Neural progenitor cell (in vitro differentiated cells): Measurements from ENCODE around the gene HMCES. TPM values are rescaled to one million over a fixed set of nuclear protein-coding genes. Genes with fewer than 3 reads are reported as not detected.
A peak's percentile ranks its signal among the peaks of the same experiment; 100 is the strongest.

Source experiments
- DNase-seq: peaks from one replicate; pipeline ENCODE4 v3.0.0-alpha.2; 2016; ENCODE audit warnings: low spot score
- H2AFZ ChIP-seq: fragments of 200-600 bp; sonication (generic); replicated peaks from 2 replicates; pipeline ENCODE4 v1.6.1; 2016; ENCODE audit warnings: antibody characterized with exemption
- H3F3A ChIP-seq: fragments of 200-600 bp; sonication (generic); 2 replicates; pipeline ENCODE4 v1.6.1; 2016; ENCODE audit warnings: antibody characterized with exemption, low read depth
- H3K27ac ChIP-seq: fragments of 200-600 bp; sonication (generic); 2 replicates; pipeline ENCODE4 v1.5.1; 2016; ENCODE audit warnings: mild to moderate bottlenecking
- H3K27me3 ChIP-seq: fragments of 200-600 bp; sonication (generic); 2 replicates; pipeline ENCODE4 v1.6.1; 2016; ENCODE audit warnings: mild to moderate bottlenecking, moderate library complexity
- H3K36me3 ChIP-seq: fragments of 200-600 bp; sonication (generic); 2 replicates; pipeline ENCODE4 v1.5.1; 2016
- H3K4me1 ChIP-seq: fragments of 200-600 bp; sonication (generic); 2 replicates; pipeline ENCODE4 v1.6.1; 2016; ENCODE audit warnings: mixed run types
- H3K4me2 ChIP-seq: fragments of 200-600 bp; sonication (generic); 2 replicates; pipeline ENCODE4 v1.6.1; 2016
- H3K4me3 ChIP-seq: fragments of 200-600 bp; sonication (generic); 2 replicates; pipeline ENCODE4 v1.5.1; 2016
- H3K79me2 ChIP-seq: fragments of 200-600 bp; sonication (generic); 2 replicates; pipeline ENCODE4 v1.6.1; 2016; ENCODE audit warnings: low read depth
- H3K9ac ChIP-seq: fragments of 200-600 bp; sonication (generic); 2 replicates; pipeline ENCODE4 v1.6.1; 2016
- H3K9me3 ChIP-seq: fragments of 200-600 bp; sonication (generic); 2 replicates; pipeline ENCODE4 v1.5.1; 2016; ENCODE audit warnings: low read depth
- H4K20me1 ChIP-seq: fragments of 200-600 bp; sonication (generic); 2 replicates; pipeline ENCODE4 v1.6.1; 2016; ENCODE audit warnings: low read depth
- H3K27ac Mint-ChIP-seq: 3 replicates; pipeline ENCODE4 v1.8.0; 2021; ENCODE audit warnings: mixed read lengths
- H3K27me3 Mint-ChIP-seq: 2 replicates; pipeline ENCODE4 v1.8.0; 2022; ENCODE audit warnings: low read depth, mild to moderate bottlenecking, inconsistent platforms, moderate library complexity, mixed read lengths; ENCODE audit not compliant: insufficient read depth
- H3K36me3 Mint-ChIP-seq: 3 replicates; pipeline ENCODE4 v1.8.0; 2021; ENCODE audit warnings: mixed read lengths
- H3K4me1 Mint-ChIP-seq: 3 replicates; pipeline ENCODE4 v1.8.0; 2021; ENCODE audit warnings: mixed read lengths
- H3K4me3 Mint-ChIP-seq: 3 replicates; pipeline ENCODE4 v1.8.0; 2021; ENCODE audit warnings: mild to moderate bottlenecking, moderate library complexity, mixed read lengths
- H3K9me3 Mint-ChIP-seq: 3 replicates; pipeline ENCODE4 v1.8.0; 2020; ENCODE audit warnings: mixed read lengths
- CTCF ChIP-seq: fragments of 200-600 bp; sonication (generic); IDR thresholded peaks from 2 replicates; pipeline ENCODE4 v1.5.1; 2017; ENCODE audit warnings: antibody characterized with exemption, mild to moderate bottlenecking
- EZH2 ChIP-seq: fragments of 200-600 bp; sonication (generic); IDR thresholded peaks from 2 replicates; pipeline ENCODE4 v1.6.1; 2017; ENCODE audit warnings: antibody characterized with exemption, mild to moderate bottlenecking, moderate library complexity
- EZH2phosphoT487 ChIP-seq: fragments of 200-600 bp; sonication (generic); IDR thresholded peaks from 2 replicates; pipeline ENCODE4 v1.6.1; 2017; ENCODE audit warnings: antibody characterized with exemption
- microRNA-seq: library from miRNA; unstranded; fragments of <30 nt; microRNA quantifications from one replicate; pipeline ENCODE4, GENCODE V29; 2016
- small RNA-seq: library from RNA; depleted of rRNA; stranded (forward); fragments of <200 nt; gene quantifications from one replicate; pipeline ENCODE3, GENCODE V24; 2015
- total RNA-seq: library from RNA; depleted of rRNA; stranded (reverse); fragments of >200 nt; gene quantifications from 2 replicates; pipeline ENCODE4 v1.2.3, GENCODE V29; 2015; ENCODE audit warnings: low replicate concordance

Gene HMCES
- total RNA-seq, 1 donor from 2014 or later: 25.1 TPM

- no peak overlapping the region for H3K27ac Mint-ChIP-seq
- H2AFZ ChIP-seq: no peak overlapping the region
- no peaks in the 10 kb centered on the region for H3K79me2 ChIP-seq
- peaks cover 7% of the 10 kb centered on the region for H3K4me1 Mint-ChIP-seq
- H3K27ac ChIP-seq: no peak overlapping the region
- H3K4me2 ChIP-seq: no peak overlapping the region
- no peaks in the 10 kb centered on the region for H4K20me1 ChIP-seq
- H3K27me3 ChIP-seq: no peaks in the 10 kb centered on the region
- no peaks in the 10 kb centered on the region for H3K36me3 ChIP-seq
- no peaks in the 10 kb centered on the region for H3K9me3 Mint-ChIP-seq
- H3K9me3 ChIP-seq: no peaks in the 10 kb centered on the region
- no peaks in the 10 kb centered on the region for H3K36me3 Mint-ChIP-seq
- H3F3A ChIP-seq: no peaks in the 10 kb centered on the region
- no peak overlapping the region for H3K9ac ChIP-seq
- H3K4me3 Mint-ChIP-seq: no peak overlapping the region
- H3K4me3 ChIP-seq: no peak overlapping the region
- H3K27me3 Mint-ChIP-seq: peaks cover 6% of the 10 kb centered on the region
- peak; percentile 41 for TF ChIP-seq CTCF
- no peak for TF ChIP-seq EZH2
- no peak for TF ChIP-seq EZH2phosphoT487
- DNase-seq: no peak
- H3K4me1 ChIP-seq: no peaks in the 10 kb centered on the region
These were observed 73.4 kb downstream of the HMCES start for GRCh38 chr3:129352045-129352444.

- Mint-ChIP-seq H3K36me3 (no peaks in the 10 kb centered on the region), H3K27ac (peak overlapping the region; percentile 74), H3K27me3 (peaks cover 11% of the 10 kb centered on the region), H3K4me3 (no peak overlapping the region), H3K9me3 (no peaks in the 10 kb centered on the region), H3K4me1 (peaks cover 2% of the 10 kb centered on the region)
- Histone ChIP-seq H2AFZ (no peak overlapping the region), H3K4me1 (no peaks in the 10 kb centered on the region), H3K4me2 (no peak overlapping the region), H3K36me3 (no peaks in the 10 kb centered on the region), H3K27ac (no peak overlapping the region), H4K20me1 (no peaks in the 10 kb centered on the region), H3K4me3 (no peak overlapping the region), H3K27me3 (no peaks in the 10 kb centered on the region), H3K9ac (no peak overlapping the region), H3K79me2 (no peaks in the 10 kb centered on the region), H3K9me3 (no peaks in the 10 kb centered on the region), H3F3A (no peaks in the 10 kb centered on the region)
- TF ChIP-seq EZH2 (no peak), CTCF (no peak), EZH2phosphoT487 (no peak)
- no peak for DNase-seq
These were observed 74.2 kb downstream of the HMCES start for GRCh38 chr3:129352650-129353588.

GRCh38 chr3:129353589-129353941 lies 74.9 kb downstream of the HMCES start:
- Histone ChIP-seq H3K27ac (no peak overlapping the region), H3F3A (no peaks in the 10 kb centered on the region), H3K9ac (no peak overlapping the region), H2AFZ (no peak overlapping the region), H3K4me2 (no peak overlapping the region), H3K27me3 (no peaks in the 10 kb centered on the region), H4K20me1 (no peaks in the 10 kb centered on the region), H3K36me3 (no peaks in the 10 kb centered on the region), H3K9me3 (no peaks in the 10 kb centered on the region), H3K4me3 (no peak overlapping the region), H3K4me1 (no peaks in the 10 kb centered on the region), H3K79me2 (no peaks in the 10 kb centered on the region)
- H3K36me3 Mint-ChIP-seq: no peaks in the 10 kb centered on the region
- H3K4me3 Mint-ChIP-seq: no peak overlapping the region
- no peak overlapping the region for H3K27ac Mint-ChIP-seq
- DNase-seq: no peak
- TF ChIP-seq EZH2phosphoT487 (no peak), EZH2 (no peak), CTCF (no peak)
- peaks cover 2% of the 10 kb centered on the region for H3K4me1 Mint-ChIP-seq
- H3K27me3 Mint-ChIP-seq: peaks cover 9% of the 10 kb centered on the region
- no peaks in the 10 kb centered on the region for H3K9me3 Mint-ChIP-seq

Small RNAs within 50 kb of the gene (microRNA-seq; reads per million reads assigned to microRNA genes)
- not detected for gene MIR6826

Small RNAs within 50 kb of the gene (small RNA-seq; reads per million reads assigned to genes)
- gene MIR6826: not detected

Other genes starting within 250 kb of the HMCES start
- not detected in 2 replicates for gene GP9, start 218.1 kb upstream of the HMCES start, total RNA-seq
- gene RAB43, start 157.1 kb upstream of the HMCES start, total RNA-seq: 0.36 and 9.0 TPM in 2 replicates
- 22.5 and 31.9 TPM in 2 replicates for gene ISY1, start 117.8 kb upstream of the HMCES start, total RNA-seq
- gene CNBP, start 95.0 kb upstream of the HMCES start, total RNA-seq: 424 and 495 TPM in 2 replicates
- 65.4 and 79.3 TPM in 2 replicates for gene COPG1, start 29.3 kb upstream of the HMCES start, total RNA-seq
- 0.13 and 0.22 TPM in 2 replicates for gene EFCAB12, start 149.8 kb downstream of the HMCES start, total RNA-seq
- gene MBD4, start 161.1 kb downstream of the HMCES start, total RNA-seq: 35.0 and 46.3 TPM in 2 replicates
- 31.8 and 48.0 TPM in 2 replicates for gene IFT122, start 161.4 kb downstream of the HMCES start, total RNA-seq
- gene RHO, start 249.8 kb downstream of the HMCES start, total RNA-seq: not detected in 2 replicates